Testis (tissue), 2 donors: ENCODE results near the gene MAP1LC3B.

ENCODE experiments used
- POLR2A ChIP-seq: fragments of 450-650 bp; IDR thresholded peaks from one replicate; pipeline ENCODE4 v1.6.1; 2017; ENCODE audit warnings: antibody characterized with exemption, mild to moderate bottlenecking, moderate library complexity
- TF ChIP-seq, protein P1 (sequence below), 3 experiments: fragments of 450-650 bp in 2 of 3; fragments of 200-600 bp in 1 of 3; sonication (generic) in 1 of 3; IDR thresholded peaks; one replicate each; pipeline ENCODE4 v1.5.1; 2016 to 2019; ENCODE audit warnings: antibody characterized with exemption in 3 of 3, mild to moderate bottlenecking in 2 of 3, moderate library complexity in 1 of 3

DNA sequence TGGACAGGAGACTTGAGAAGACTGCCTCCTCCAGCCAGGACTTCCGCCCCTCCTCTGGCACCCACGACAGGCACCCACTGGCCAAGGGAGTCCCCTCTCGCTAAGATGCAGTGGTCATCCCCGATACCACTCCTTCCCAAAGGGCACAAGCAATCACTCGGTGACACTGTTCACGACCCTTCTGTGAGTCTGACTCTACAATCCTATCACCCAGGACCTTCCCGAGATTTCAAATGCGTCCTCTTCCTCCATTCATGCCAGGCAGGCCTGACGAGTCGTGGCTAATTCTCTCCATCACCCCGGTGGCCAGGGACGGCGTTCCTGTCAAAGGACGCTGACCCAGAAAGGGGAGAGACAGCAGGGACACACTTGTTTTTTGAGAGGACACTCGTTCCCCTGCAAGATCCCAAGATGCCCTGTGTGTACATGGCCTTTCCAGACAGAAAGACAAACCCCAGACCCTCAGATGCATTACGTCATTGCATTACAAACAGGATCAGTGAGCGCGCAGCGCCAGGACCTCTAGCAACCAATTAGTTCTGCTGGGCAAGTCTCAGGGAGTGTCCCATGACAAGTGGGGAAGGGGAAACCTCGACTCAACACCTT is 20.8 kb upstream of the MAP1LC3B start:
- TF ChIP-seq POLR2A = no peak
- TF ChIP-seq, protein P1, sequence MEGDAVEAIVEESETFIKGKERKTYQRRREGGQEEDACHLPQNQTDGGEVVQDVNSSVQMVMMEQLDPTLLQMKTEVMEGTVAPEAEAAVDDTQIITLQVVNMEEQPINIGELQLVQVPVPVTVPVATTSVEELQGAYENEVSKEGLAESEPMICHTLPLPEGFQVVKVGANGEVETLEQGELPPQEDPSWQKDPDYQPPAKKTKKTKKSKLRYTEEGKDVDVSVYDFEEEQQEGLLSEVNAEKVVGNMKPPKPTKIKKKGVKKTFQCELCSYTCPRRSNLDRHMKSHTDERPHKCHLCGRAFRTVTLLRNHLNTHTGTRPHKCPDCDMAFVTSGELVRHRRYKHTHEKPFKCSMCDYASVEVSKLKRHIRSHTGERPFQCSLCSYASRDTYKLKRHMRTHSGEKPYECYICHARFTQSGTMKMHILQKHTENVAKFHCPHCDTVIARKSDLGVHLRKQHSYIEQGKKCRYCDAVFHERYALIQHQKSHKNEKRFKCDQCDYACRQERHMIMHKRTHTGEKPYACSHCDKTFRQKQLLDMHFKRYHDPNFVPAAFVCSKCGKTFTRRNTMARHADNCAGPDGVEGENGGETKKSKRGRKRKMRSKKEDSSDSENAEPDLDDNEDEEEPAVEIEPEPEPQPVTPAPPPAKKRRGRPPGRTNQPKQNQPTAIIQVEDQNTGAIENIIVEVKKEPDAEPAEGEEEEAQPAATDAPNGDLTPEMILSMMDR (IDR thresholded peaks at IDR 0.05) = no peak
